ENCODE results near the gene GMIP. TPM values are rescaled to one million over a fixed set of nuclear protein-coding genes. Genes with fewer than 3 reads are reported as not detected.

The GMIP gene
- total and polyA plus RNA-seq, 12 donors = 1.4 to 11.8 (median 2.4) TPM

DNA sequence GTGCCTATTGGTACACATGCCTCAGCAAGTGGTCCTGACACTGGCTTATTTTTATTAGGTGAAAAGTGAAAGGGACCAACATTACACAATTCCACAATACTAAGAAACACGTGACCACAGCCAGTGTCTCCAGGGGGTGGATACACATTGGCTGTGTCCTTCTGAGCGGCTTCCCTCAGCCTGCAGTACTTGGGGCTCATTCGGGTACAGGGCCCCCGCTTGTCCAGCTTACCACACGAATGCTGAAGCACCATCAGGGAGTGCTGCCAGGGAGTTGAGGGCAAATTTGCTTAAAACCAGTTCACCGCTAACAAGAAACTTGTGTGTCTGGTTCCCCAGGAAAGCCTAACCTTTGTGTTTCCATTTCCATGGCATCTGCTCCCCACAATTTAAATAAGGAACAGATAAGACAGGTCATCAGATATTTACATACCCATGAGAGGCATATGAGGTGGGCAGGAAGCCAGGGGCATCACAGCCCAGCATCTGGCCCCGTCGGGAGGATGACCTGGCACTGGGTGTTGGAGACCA lies 48.2 kb downstream of the GMIP start:
- H3K36me3 ChIP-seq = no peaks in the 10 kb centered on the region
- WGBS, 2 donors = 65 to 68% methylated on average over 8 of the region's 8 CpGs
- no peak overlapping the region for H3K4me3 ChIP-seq
- H3K4me1 ChIP-seq = peaks cover 0 to 32% (median 0%) of the 10 kb centered on the region in 9 donors
- TF ChIP-seq, protein P1, sequence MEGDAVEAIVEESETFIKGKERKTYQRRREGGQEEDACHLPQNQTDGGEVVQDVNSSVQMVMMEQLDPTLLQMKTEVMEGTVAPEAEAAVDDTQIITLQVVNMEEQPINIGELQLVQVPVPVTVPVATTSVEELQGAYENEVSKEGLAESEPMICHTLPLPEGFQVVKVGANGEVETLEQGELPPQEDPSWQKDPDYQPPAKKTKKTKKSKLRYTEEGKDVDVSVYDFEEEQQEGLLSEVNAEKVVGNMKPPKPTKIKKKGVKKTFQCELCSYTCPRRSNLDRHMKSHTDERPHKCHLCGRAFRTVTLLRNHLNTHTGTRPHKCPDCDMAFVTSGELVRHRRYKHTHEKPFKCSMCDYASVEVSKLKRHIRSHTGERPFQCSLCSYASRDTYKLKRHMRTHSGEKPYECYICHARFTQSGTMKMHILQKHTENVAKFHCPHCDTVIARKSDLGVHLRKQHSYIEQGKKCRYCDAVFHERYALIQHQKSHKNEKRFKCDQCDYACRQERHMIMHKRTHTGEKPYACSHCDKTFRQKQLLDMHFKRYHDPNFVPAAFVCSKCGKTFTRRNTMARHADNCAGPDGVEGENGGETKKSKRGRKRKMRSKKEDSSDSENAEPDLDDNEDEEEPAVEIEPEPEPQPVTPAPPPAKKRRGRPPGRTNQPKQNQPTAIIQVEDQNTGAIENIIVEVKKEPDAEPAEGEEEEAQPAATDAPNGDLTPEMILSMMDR (IDR thresholded peaks at IDR 0.05) = no peak
- intact Hi-C loops (cut with DNase I) = no loop called here
- H3K9me3 ChIP-seq = no peaks in the 10 kb centered on the region
- no peak overlapping the region for H3K27ac ChIP-seq
- H3K27me3 ChIP-seq = peaks cover 0 to 8% (median 0%) of the 10 kb centered on the region in 7 donors
- DNase-seq = no peak
- no peak for ATAC-seq

DNA sequence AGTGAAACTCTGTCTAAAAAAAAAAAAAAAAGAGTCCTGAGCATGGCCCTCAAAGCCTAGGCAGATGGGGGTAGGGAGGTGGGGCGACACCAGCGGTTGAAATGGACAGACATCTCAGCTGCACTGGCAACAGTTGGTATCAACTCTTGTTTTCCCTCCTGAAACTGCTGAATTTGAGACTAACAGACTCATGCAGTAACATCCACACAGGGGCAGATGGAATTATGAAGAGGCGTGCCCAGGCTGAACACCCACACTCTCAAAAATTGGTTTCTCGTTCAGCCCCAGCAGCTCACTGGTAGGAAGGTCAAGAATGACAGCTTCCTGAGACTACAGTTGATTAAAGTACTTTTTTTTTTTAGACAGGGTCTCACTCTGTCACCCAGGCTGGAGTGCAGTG lies 49.1 kb downstream of the GMIP start:
- no peak for ATAC-seq
- 91 to 97% methylated on average over 4 of the region's 4 CpGs for WGBS, 2 donors
- peaks cover 0 to 8% (median 0%) of the 10 kb centered on the region in 7 donors for H3K27me3 ChIP-seq
- H3K36me3 ChIP-seq = no peaks in the 10 kb centered on the region
- TF ChIP-seq, protein P1 (IDR thresholded peaks at IDR 0.05) = no peak
- peaks cover 0 to 35% (median 0%) of the 10 kb centered on the region in 9 donors for H3K4me1 ChIP-seq
- no peak overlapping the region for H3K27ac ChIP-seq
- no peaks in the 10 kb centered on the region for H3K9me3 ChIP-seq
- H3K4me3 ChIP-seq = no peak overlapping the region
- DNase-seq = no peak
- intact Hi-C loops (cut with DNase I) = no loop called here

DNA sequence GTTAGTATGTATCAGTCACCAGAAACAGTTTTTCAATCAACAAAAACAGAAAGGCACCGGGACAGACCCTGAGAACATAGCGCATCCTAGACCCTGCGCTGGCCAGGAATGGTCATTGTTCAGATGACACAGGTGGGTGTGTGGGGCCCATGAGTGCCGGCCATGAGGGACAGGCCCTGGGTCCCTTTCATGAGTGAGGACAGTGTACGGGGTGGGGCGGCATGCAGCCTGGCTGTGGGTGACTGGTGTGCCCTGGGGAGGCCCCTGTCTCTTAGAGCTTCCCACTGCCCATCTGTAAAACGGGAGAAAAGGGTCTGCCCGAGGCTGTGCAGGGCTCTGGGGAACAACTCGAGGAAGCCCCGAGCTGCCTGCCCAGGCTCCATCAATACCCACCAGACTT lies 50.8 kb downstream of the GMIP start:
- DNase-seq (no peak), ATAC-seq (no peak)
- no peak overlapping the region for H3K27ac ChIP-seq
- intact Hi-C loops (cut with DNase I) = no loop called here
- H3K4me1 ChIP-seq = peaks cover 0 to 33% (median 0%) of the 10 kb centered on the region in 9 donors
- TF ChIP-seq, protein P1 (IDR thresholded peaks at IDR 0.05) = no peak
- 90 to 95% methylated on average over 10 of the region's 10 CpGs for WGBS, 2 donors
- H3K27me3 ChIP-seq = peaks cover 0 to 8% (median 0%) of the 10 kb centered on the region in 7 donors
- no peaks in the 10 kb centered on the region for H3K36me3 ChIP-seq
- no peaks in the 10 kb centered on the region for H3K9me3 ChIP-seq
- no peak overlapping the region for H3K4me3 ChIP-seq

DNA sequence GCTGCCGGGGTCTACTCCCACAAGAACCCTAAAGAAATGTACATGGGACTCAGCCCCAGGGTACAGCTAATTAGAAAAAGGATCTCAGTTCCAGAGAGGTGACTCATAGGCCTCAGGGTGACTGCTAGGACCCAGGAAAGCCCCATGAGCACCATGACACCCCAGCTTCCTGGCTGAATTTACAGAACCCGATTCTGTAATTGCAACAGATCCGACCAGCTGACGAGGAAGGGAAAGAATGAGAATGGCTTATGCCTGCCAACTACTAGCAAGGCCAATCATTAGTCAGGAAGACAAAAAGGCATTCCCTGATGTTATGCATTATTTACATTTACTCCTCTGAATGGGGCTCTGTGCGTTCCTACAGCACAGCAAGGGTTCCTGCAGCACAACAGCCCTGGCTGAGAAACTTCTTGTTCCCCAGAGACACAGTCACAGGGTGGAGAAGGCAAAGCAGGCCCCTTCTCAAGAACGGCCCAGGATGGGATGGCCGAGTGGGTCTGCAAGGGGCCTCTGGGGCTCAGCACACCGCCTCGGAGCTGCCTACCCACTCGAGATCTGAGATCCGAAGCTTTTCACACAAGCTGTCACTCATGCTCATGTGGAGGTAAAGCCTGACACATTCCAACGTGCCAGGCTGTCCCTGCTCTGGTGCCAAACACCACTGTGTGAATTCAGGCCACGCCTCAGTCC lies 52.2 kb downstream of the GMIP start:
- no peaks in the 10 kb centered on the region for H3K9me3 ChIP-seq
- intact Hi-C loops (cut with DNase I) = no loop called here
- DNase-seq = no peak
- peaks cover 0 to 8% (median 0%) of the 10 kb centered on the region in 7 donors for H3K27me3 ChIP-seq
- peak overlapping the region in 1 of 10 donors; percentile 80 for H3K27ac ChIP-seq
- H3K4me3 ChIP-seq = no peak overlapping the region
- TF ChIP-seq, protein P1 (IDR thresholded peaks at IDR 0.05) = no peak
- H3K4me1 ChIP-seq = peaks cover 0 to 29% (median 0%) of the 10 kb centered on the region in 9 donors
- 51 to 65% methylated on average over 13 of the region's 13 CpGs for WGBS, 2 donors
- peak in 5 of 8 donors; percentile 22 to 76 (median 45) for ATAC-seq
- H3K36me3 ChIP-seq = no peaks in the 10 kb centered on the region
